OCI-LY7 (cell line): ENCODE data around the gene FAAP100.

ENCODE experiments used
- EZH2phosphoT487 ChIP-seq: fragments of 200-600 bp; sonication (generic); IDR thresholded peaks from 2 replicates; pipeline ENCODE4 v1.6.1; 2018; ENCODE audit warnings: low read depth, borderline replicate concordance, mild to moderate bottlenecking, mixed run types, antibody characterized with exemption, low read length, moderate library complexity, mixed read lengths
- TF ChIP-seq, protein P1 (sequence below): fragments of 200-600 bp; sonication (generic); conservative IDR thresholded peaks from 2 replicates; pipeline ENCODE4 v1.5.1; 2014; ENCODE audit warnings: mild to moderate bottlenecking, antibody characterized with exemption, low read length, moderate library complexity, mixed read lengths

GRCh38 chr17:81569986-81570514 lies 17.9 kb upstream of the FAAP100 start:
- TF ChIP-seq, protein P1, sequence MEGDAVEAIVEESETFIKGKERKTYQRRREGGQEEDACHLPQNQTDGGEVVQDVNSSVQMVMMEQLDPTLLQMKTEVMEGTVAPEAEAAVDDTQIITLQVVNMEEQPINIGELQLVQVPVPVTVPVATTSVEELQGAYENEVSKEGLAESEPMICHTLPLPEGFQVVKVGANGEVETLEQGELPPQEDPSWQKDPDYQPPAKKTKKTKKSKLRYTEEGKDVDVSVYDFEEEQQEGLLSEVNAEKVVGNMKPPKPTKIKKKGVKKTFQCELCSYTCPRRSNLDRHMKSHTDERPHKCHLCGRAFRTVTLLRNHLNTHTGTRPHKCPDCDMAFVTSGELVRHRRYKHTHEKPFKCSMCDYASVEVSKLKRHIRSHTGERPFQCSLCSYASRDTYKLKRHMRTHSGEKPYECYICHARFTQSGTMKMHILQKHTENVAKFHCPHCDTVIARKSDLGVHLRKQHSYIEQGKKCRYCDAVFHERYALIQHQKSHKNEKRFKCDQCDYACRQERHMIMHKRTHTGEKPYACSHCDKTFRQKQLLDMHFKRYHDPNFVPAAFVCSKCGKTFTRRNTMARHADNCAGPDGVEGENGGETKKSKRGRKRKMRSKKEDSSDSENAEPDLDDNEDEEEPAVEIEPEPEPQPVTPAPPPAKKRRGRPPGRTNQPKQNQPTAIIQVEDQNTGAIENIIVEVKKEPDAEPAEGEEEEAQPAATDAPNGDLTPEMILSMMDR = no peak
- no peak for TF ChIP-seq EZH2phosphoT487
